Body of pancreas (tissue), 4 donors: ENCODE measurements around the gene PREX1.

Source experiments
- POLR2A ChIP-seq, 3 donors: fragments of 450-650 bp; IDR thresholded peaks; one replicate each; pipeline ENCODE4 v1.6.1; 2016; ENCODE audit warnings: antibody characterized with exemption in 3 of 3, mild to moderate bottlenecking in 2 of 3
- TF ChIP-seq, protein P1 (sequence below), 7 experiments: fragments of 450-650 bp in 4 of 7; fragments of 200-600 bp in 3 of 7; sonication (generic) in 3 of 7; IDR thresholded peaks; one replicate each; pipeline ENCODE4 v1.5.1; 2016 to 2019; ENCODE audit warnings: antibody characterized with exemption in 7 of 7

DNA sequence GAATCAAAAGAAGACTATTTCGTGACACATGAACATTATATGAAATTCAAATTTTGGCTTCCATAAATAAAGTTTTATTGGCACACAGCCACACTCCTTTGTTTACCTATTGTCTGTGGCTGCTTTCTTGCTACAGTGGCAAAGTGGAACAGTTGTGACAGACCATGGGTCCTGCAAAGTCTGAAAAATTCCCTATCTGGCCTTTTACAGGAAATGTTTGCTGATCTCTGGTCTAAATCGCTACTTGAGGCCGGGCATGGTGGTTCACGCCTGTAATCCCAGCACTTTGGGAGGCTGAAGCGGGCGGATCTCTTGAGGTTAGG is 23.1 kb upstream of the PREX1 start:
- TF ChIP-seq, protein P1, sequence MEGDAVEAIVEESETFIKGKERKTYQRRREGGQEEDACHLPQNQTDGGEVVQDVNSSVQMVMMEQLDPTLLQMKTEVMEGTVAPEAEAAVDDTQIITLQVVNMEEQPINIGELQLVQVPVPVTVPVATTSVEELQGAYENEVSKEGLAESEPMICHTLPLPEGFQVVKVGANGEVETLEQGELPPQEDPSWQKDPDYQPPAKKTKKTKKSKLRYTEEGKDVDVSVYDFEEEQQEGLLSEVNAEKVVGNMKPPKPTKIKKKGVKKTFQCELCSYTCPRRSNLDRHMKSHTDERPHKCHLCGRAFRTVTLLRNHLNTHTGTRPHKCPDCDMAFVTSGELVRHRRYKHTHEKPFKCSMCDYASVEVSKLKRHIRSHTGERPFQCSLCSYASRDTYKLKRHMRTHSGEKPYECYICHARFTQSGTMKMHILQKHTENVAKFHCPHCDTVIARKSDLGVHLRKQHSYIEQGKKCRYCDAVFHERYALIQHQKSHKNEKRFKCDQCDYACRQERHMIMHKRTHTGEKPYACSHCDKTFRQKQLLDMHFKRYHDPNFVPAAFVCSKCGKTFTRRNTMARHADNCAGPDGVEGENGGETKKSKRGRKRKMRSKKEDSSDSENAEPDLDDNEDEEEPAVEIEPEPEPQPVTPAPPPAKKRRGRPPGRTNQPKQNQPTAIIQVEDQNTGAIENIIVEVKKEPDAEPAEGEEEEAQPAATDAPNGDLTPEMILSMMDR (IDR thresholded peaks at IDR 0.05): no peak
- TF ChIP-seq POLR2A (IDR thresholded peaks at IDR 0.05): no peak
